Panc1 (cell line): ENCODE data around the gene CR2. TPM values are rescaled to one million over a fixed set of nuclear protein-coding genes. Genes with fewer than 3 reads are reported as not detected.

Experiments used
- ATAC-seq: fragments of 200-7000 bp; cut with Tn5 transposase; 2 replicates; pipeline ENCODE4 v1.9.1; 2020; ENCODE audit warnings: mild to moderate bottlenecking, moderate library complexity
- BruUV-seq: library from RNA; stranded (reverse); fragments of 400-500 nt; replicated peaks from 2 replicates; lab custom pipeline; 2021; lab: Mats Ljungman, UMichigan
- CTCF ChIA-PET: fragments of 300-600 bp; sonication (Branson Sonifier 250); formaldehyde crosslinking; loops from one replicate; lab custom pipeline; 2022; ENCODE audit warnings: antibody characterized with exemption; lab: Charles Lee
- POLR2A ChIA-PET: fragments of 300-600 bp; sonication (Branson Sonifier 250); formaldehyde crosslinking; loops from one replicate; lab custom pipeline; 2022; ENCODE audit warnings: antibody characterized with exemption; lab: Charles Lee
- DNase-seq: peaks from one replicate; pipeline ENCODE4 v3.0.0-alpha.2; 2010; ENCODE audit warnings: low read depth, low spot score
- H3K27ac ChIP-seq: 2 replicates; pipeline ENCODE4 v1.5.1; 2011; ENCODE audit warnings: mild to moderate bottlenecking, low read length, inconsistent platforms
- H3K27me3 ChIP-seq: fragments of 200-500 bp; sonication (Bioruptor generic); 2 replicates; pipeline ENCODE4 v1.6.0; 2014; ENCODE audit warnings: low read length, inconsistent platforms; ENCODE audit not compliant: control insufficient read depth, insufficient read depth
- H3K36me3 ChIP-seq: fragments of 200-500 bp; sonication (Bioruptor generic); 2 replicates; pipeline ENCODE4 v1.5.1; 2014; ENCODE audit warnings: inconsistent platforms, mild to moderate bottlenecking, low read length, moderate library complexity; ENCODE audit not compliant: control insufficient read depth, insufficient read depth
- H3K4me1 ChIP-seq: 2 replicates; pipeline ENCODE4 v1.5.1; 2011; ENCODE audit warnings: inconsistent platforms, mild to moderate bottlenecking, low read length, moderate library complexity; ENCODE audit not compliant: control insufficient read depth, insufficient read depth
- H3K4me3 ChIP-seq, 2 experiments: 2 replicates each; pipeline ENCODE4 v1.5.1; 2011 to 2012; ENCODE audit warnings: low read depth in 2 of 2, low read length in 2 of 2, mild to moderate bottlenecking in 2 of 2, inconsistent platforms in 1 of 2, moderate library complexity in 1 of 2
- H3K9me3 ChIP-seq: fragments of 200-500 bp; sonication (Bioruptor generic); 2 replicates; pipeline ENCODE4 v1.5.1; 2014; ENCODE audit warnings: low read depth, mild to moderate bottlenecking, inconsistent platforms, low read length, moderate library complexity; ENCODE audit not compliant: control insufficient read depth, insufficient read depth
- POLR2AphosphoS5 ChIP-seq: IDR thresholded peaks from 2 replicates; pipeline ENCODE4 v1.6.1; 2012; ENCODE audit warnings: mild to moderate bottlenecking, low read depth, low read length, moderate library complexity
- SIN3A ChIP-seq: IDR thresholded peaks from 2 replicates; pipeline ENCODE4 v1.6.1; 2012; ENCODE audit warnings: low read depth, mild to moderate bottlenecking, low read length, moderate library complexity, borderline replicate concordance; ENCODE audit not compliant: insufficient read depth
- TCF7L2 ChIP-seq: IDR thresholded peaks from 2 replicates; pipeline ENCODE4 v1.6.1; 2011; ENCODE audit warnings: mild to moderate bottlenecking, low read depth, low read length, inconsistent platforms
- in situ Hi-C: cut with HindIII; loops from 2 replicates; pipeline ENCODE4 v1.10.0; 2016; ENCODE audit warnings: low sequenced_read_pairs, low pct_unique_long_range_greater_than_20kb
- intact Hi-C: fragments of 100-400 bp; cut with micrococcal nuclease; formaldehyde crosslinking; loops from one replicate; pipeline ENCODE4 v1.10.0; 2022; ENCODE audit not compliant: unreplicated experiment
- total RNA-seq: library from RNA; stranded (reverse); gene quantifications from one replicate; pipeline ENCODE4 v1.2.1, GENCODE V29; 2021; ENCODE audit not compliant: unreplicated experiment
- TF ChIP-seq, protein P1 (sequence below): fragments of 450-650 bp; IDR thresholded peaks from 2 replicates; pipeline ENCODE4 v1.5.1; 2017; ENCODE audit warnings: mild to moderate bottlenecking
- TF ChIP-seq, protein P2 (sequence below), 2 experiments: IDR thresholded peaks; 2 replicates each; pipeline ENCODE4 v1.6.1; 2011 to 2012; ENCODE audit warnings: low read depth in 2 of 2, control low read depth in 1 of 2, low read length in 1 of 2, mild to moderate bottlenecking in 1 of 2, moderate library complexity in 1 of 2; ENCODE audit not compliant: insufficient read depth in 1 of 2

Gene CR2
- total RNA-seq, 1 experiment from 2014 or later, result 0.08 TPM

DNA sequence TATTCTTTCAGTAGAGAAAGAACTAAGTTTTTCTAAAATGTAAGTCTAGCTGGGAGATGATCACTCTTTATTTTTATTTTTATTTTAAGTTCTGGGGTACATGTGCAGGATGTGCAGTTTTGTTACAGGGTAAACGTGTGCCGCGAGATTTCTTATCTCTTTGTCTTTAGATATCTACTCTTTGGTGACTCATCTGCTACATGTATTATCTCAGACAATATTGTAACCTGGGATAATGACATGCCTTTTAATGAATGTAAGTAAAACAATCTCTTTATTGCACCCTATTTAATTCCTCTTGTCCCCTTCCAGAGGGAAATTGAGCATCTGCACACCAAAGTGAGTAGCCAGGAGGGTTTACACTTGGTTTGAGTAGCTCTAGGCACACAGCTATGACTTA lies 9.4 kb downstream of the CR2 start:
- Histone ChIP-seq H3K4me1 (no peaks in the 10 kb centered on the region), H3K9me3 (no peaks in the 10 kb centered on the region), H3K27ac (no peak overlapping the region), H3K4me3 (no peak overlapping the region), H3K36me3 (no peaks in the 10 kb centered on the region), H3K27me3 (peaks cover 24% of the 10 kb centered on the region)
- CTCF ChIA-PET, result no interaction called here
- POLR2A ChIA-PET, result interaction anchor here (0.6 kb wide), 1 partner anchor 321 kb away, joined by 5 read pairs; no protein-coding TSS in a partner anchor
- in situ Hi-C loops, result no loop called here
- no TSS peak for BruUV-seq
- TF ChIP-seq, protein P1, sequence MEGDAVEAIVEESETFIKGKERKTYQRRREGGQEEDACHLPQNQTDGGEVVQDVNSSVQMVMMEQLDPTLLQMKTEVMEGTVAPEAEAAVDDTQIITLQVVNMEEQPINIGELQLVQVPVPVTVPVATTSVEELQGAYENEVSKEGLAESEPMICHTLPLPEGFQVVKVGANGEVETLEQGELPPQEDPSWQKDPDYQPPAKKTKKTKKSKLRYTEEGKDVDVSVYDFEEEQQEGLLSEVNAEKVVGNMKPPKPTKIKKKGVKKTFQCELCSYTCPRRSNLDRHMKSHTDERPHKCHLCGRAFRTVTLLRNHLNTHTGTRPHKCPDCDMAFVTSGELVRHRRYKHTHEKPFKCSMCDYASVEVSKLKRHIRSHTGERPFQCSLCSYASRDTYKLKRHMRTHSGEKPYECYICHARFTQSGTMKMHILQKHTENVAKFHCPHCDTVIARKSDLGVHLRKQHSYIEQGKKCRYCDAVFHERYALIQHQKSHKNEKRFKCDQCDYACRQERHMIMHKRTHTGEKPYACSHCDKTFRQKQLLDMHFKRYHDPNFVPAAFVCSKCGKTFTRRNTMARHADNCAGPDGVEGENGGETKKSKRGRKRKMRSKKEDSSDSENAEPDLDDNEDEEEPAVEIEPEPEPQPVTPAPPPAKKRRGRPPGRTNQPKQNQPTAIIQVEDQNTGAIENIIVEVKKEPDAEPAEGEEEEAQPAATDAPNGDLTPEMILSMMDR, result no peak
- TF ChIP-seq POLR2AphosphoS5, result no peak
- TF ChIP-seq, protein P2, sequence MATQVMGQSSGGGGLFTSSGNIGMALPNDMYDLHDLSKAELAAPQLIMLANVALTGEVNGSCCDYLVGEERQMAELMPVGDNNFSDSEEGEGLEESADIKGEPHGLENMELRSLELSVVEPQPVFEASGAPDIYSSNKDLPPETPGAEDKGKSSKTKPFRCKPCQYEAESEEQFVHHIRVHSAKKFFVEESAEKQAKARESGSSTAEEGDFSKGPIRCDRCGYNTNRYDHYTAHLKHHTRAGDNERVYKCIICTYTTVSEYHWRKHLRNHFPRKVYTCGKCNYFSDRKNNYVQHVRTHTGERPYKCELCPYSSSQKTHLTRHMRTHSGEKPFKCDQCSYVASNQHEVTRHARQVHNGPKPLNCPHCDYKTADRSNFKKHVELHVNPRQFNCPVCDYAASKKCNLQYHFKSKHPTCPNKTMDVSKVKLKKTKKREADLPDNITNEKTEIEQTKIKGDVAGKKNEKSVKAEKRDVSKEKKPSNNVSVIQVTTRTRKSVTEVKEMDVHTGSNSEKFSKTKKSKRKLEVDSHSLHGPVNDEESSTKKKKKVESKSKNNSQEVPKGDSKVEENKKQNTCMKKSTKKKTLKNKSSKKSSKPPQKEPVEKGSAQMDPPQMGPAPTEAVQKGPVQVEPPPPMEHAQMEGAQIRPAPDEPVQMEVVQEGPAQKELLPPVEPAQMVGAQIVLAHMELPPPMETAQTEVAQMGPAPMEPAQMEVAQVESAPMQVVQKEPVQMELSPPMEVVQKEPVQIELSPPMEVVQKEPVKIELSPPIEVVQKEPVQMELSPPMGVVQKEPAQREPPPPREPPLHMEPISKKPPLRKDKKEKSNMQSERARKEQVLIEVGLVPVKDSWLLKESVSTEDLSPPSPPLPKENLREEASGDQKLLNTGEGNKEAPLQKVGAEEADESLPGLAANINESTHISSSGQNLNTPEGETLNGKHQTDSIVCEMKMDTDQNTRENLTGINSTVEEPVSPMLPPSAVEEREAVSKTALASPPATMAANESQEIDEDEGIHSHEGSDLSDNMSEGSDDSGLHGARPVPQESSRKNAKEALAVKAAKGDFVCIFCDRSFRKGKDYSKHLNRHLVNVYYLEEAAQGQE (IDR thresholded peaks at IDR 0.05; ENCODE audit: insufficient read depth in 1 of 2, low read depth in 2 of 2, low read length in 1 of 2), result no peak
- TF ChIP-seq SIN3A, result no peak
- no peak for TF ChIP-seq TCF7L2
- intact Hi-C loops, result no loop called here
- DNase-seq (no peak), ATAC-seq (no peak)

- Histone ChIP-seq H3K27me3 (peaks cover 9% of the 10 kb centered on the region), H3K27ac (no peak overlapping the region), H3K4me3 (no peak overlapping the region), H3K4me1 (no peaks in the 10 kb centered on the region), H3K36me3 (no peaks in the 10 kb centered on the region), H3K9me3 (no peaks in the 10 kb centered on the region)
- intact Hi-C loops (no loop called here), in situ Hi-C loops (no loop called here)
- ATAC-seq, result no peak
- CTCF ChIA-PET, result no interaction called here
- no TSS peak for BruUV-seq
- no peak for DNase-seq
- TF ChIP-seq TCF7L2 (no peak), SIN3A (no peak)
- TF ChIP-seq, protein P1, result no peak
- TF ChIP-seq, protein P2 (IDR thresholded peaks at IDR 0.05; ENCODE audit: insufficient read depth in 1 of 2, low read depth in 2 of 2, low read length in 1 of 2), result no peak
- POLR2A ChIA-PET, result no interaction called here
Observed at GRCh38 chr1:207470927-207471326, 16.8 kb downstream of the CR2 start.
